ENCODE data around the gene EEF1A2. TPM values are rescaled to one million over a fixed set of nuclear protein-coding genes. Genes with fewer than 3 reads are reported as not detected.

EEF1A2 gene
- total and polyA plus RNA-seq, 2 of the 4 experiments (the other 2 are of a cell fraction): 1.3 to 4.6 TPM

- no peaks in the 10 kb centered on the region for H4K20me1 ChIP-seq (ENCODE audit: insufficient read depth, low read length)
- DNase-seq (no peak), ATAC-seq (ENCODE audit: low read depth) (no peak)
- H3K23ac ChIP-seq (ENCODE audit: low read depth, low read length): no peak overlapping the region
- H3K14ac ChIP-seq (replicated peaks; ENCODE audit: low read depth, low read length): no peak overlapping the region
- dilution Hi-C loops (cut with HindIII; ENCODE audit: low sequenced_read_pairs, unreplicated experiment) (no loop called here), in situ Hi-C loops (cut with MboI; ENCODE audit: low sequenced_read_pairs) (no loop called here), intact Hi-C loops (cut with micrococcal nuclease) (no loop called here)
- no peak overlapping the region for H4K91ac ChIP-seq (ENCODE audit: insufficient read depth, low read depth, low read length)
- H2BK120ac ChIP-seq (ENCODE audit: low read depth, low read length): no peak overlapping the region
- POLR2A ChIA-PET (ENCODE audit: unreplicated experiment): no interaction called here
- no peak overlapping the region for H3K18ac ChIP-seq (ENCODE audit: low read depth, low read length)
- H3K79me1 ChIP-seq (ENCODE audit: low read depth in 1 of 2, low read length in 2 of 2): no peaks in the 10 kb centered on the region
- no peak for TF ChIP-seq BHLHE40 (IDR thresholded peaks at IDR 0.05; ENCODE audit: low read depth, low read length)
- no peak for TF ChIP-seq RFX5 (IDR thresholded peaks at IDR 0.05; ENCODE audit: low read depth, low read length)
- no peak for TF ChIP-seq RCOR1 (IDR thresholded peaks at IDR 0.05; ENCODE audit: insufficient replicate concordance, low read length)
- no peak for TF ChIP-seq MXI1 (IDR thresholded peaks at IDR 0.05; ENCODE audit: borderline replicate concordance, low read depth, low read length)
- no peak for TF ChIP-seq USF2 (IDR thresholded peaks at IDR 0.05; ENCODE audit: low read depth, low read length)
- no peak for TF ChIP-seq MAFK (IDR thresholded peaks at IDR 0.05; ENCODE audit: low read depth, low read length)
- no peak for TF ChIP-seq CHD1 (IDR thresholded peaks at IDR 0.05; ENCODE audit: low read depth, low read length)
- TF ChIP-seq CTCF (conservative IDR thresholded peaks at IDR 0.05; ENCODE audit: low read depth, low read length): no peak
- no peak for TF ChIP-seq RAD21 (IDR thresholded peaks at IDR 0.05; ENCODE audit: low read length)
- no peak for TF ChIP-seq POLR2A (IDR thresholded peaks at IDR 0.05; ENCODE audit: low read depth, low read length)
- no peak for TF ChIP-seq FOS (IDR thresholded peaks at IDR 0.05; ENCODE audit: low read depth, low read length)
- no peak for TF ChIP-seq MAZ (IDR thresholded peaks at IDR 0.05; ENCODE audit: borderline replicate concordance, low read depth, low read length)
- no peak for TF ChIP-seq NFE2L2 (IDR thresholded peaks at IDR 0.05; ENCODE audit: low read depth, low read length)
- H3K4me1 ChIP-seq (ENCODE audit: control insufficient read depth, insufficient read depth, low read length): no peaks in the 10 kb centered on the region
- no peak overlapping the region for H2AFZ ChIP-seq (replicated peaks; ENCODE audit: low read length, poor library complexity)
- H2BK20ac ChIP-seq (ENCODE audit: low read depth, low read length): no peak overlapping the region
- CTCF ChIA-PET: no interaction called here
- H3K56ac ChIP-seq (ENCODE audit: extremely low read depth, insufficient read depth, low read length): no peak overlapping the region
- H4K5ac ChIP-seq (ENCODE audit: low read depth, low read length): no peak overlapping the region
- no peak overlapping the region for H2AK9ac ChIP-seq (replicated peaks; ENCODE audit: low read depth, low read length, poor library complexity)
- no peaks in the 10 kb centered on the region for H3K9me3 ChIP-seq (ENCODE audit: control insufficient read depth, insufficient read depth, low read length)
- H3K36me3 ChIP-seq (ENCODE audit: control insufficient read depth, insufficient read depth, low read length): no peaks in the 10 kb centered on the region
- no peak overlapping the region for H3K9ac ChIP-seq (ENCODE audit: low read depth, low read length)
- 40% methylated on average over 2 of the region's 22 CpGs; no CpG with 5 or more reads in 1 of the 2 experiments for WGBS, 2 experiments (ENCODE audit: extremely low coverage in 2 of 2, insufficient read length in 1 of 2)
- no peaks in the 10 kb centered on the region; the same call in 1 of the 2 replicates for H3K27me3 ChIP-seq (ENCODE audit: control insufficient read depth, insufficient read depth, low read length)
- no peak overlapping the region for H2AK5ac ChIP-seq (ENCODE audit: low read depth, low read length)
- no peak overlapping the region for H3K4ac ChIP-seq (ENCODE audit: low read depth, low read length)
- H3K9me1 ChIP-seq (ENCODE audit: insufficient read depth, low read length): no peaks in the 10 kb centered on the region
- H4K8ac ChIP-seq (ENCODE audit: low read depth in 2 of 2, low read length in 2 of 2): no peak overlapping the region
- BruUV-seq (replicated peaks): no TSS peak
- no peak overlapping the region for H3K27ac ChIP-seq (ENCODE audit: insufficient read depth, low read length)
- no peak overlapping the region for H3K4me2 ChIP-seq (ENCODE audit: low read depth, low read length)
- H2BK15ac ChIP-seq (ENCODE audit: low read depth, low read length): no peak overlapping the region
- H2BK5ac ChIP-seq (ENCODE audit: low read depth, low read length, poor library complexity, severe bottlenecking): no peak overlapping the region
- H3K4me3 ChIP-seq (ENCODE audit: insufficient read depth, low read depth, low read length): no peak overlapping the region
Observed at GRCh38 chr20:63441136-63442099, 57.5 kb downstream of the EEF1A2 start.

Data from IMR-90 (cell line).